Heart left ventricle (tissue), 13 donors: ENCODE data around the gene VPS33A.

ENCODE experiments used
- CTCF ChIP-seq, 12 donors: fragments of 200-600 bp; sonication (generic) in 4 of 12; IDR thresholded peaks; one replicate each; pipeline versions ENCODE4 v1.5.0 to v1.8.0; 2018 to 2022; ENCODE audit warnings: antibody characterized with exemption in 12 of 12, mild to moderate bottlenecking in 5 of 12
- POLR2A ChIP-seq, 2 donors: fragments of 450-650 bp; IDR thresholded peaks; one replicate each; pipeline ENCODE4 v1.6.1; 2017; ENCODE audit warnings: antibody characterized with exemption in 2 of 2, mild to moderate bottlenecking in 2 of 2, moderate library complexity in 2 of 2
- donor health status: ischemic (EF 13 %, LVEDD 7.1; RV severe dilation, severe dysfunction).
- donor health status: DM: no; HTN: yes; CAD: no.
- donor health status: DM: no; HTN: no; CAD: no.
- donor health status: ischemic (EF 25% LVEDD 6.9; RV normal size, moderate dysfunction).
- donor health status: ischemic (EF 25% LVEDD 5.7; RV mildly dilated, moderate dysfunction).
- donor health status: ischemic (EF 35%, LVEDD 5.7; RV mildly dilated, moderate dysfunction).
- donor health status: nonischemic (EF 11% LVEDD 7.7; RV severe dilation, severe dysfunction).
- donor health status: DM: yes; HTN: yes; CAD: no.
- donor health status: PGD.
- donor health status: ischemic (EF 29% LVEDD 5.4; RV normal size, mild dysfunction).
- donor health status: nonischemic (EF 23%, LVEDD 6.1; RV moderate dilation, normal function).

DNA sequence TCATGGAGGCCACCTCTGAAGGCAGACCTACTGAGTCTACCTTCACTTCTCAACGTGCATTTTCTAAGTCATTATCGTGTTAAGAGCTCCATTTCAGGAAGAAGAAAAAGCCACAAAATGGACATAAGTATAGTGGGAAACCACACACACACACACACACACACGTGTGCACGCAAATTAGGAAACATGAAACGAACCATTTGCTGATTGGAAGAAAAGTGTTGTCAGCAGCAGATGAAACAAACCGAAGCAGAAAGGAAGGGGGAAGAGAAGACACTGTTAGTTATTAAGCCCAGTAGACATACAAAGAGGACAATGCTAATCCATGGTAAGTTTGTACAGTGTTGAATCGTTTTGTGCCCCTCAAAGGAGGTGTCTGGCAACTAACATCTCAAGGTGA, 9.9 kb upstream of the VPS33A start:
- TF ChIP-seq CTCF (IDR thresholded peaks at IDR 0.05) (no peak), POLR2A (IDR thresholded peaks at IDR 0.05) (no peak)
